Small intestine (tissue), 7 donors: Measurements from ENCODE around the gene PALM3. TPM values are rescaled to one million over a fixed set of nuclear protein-coding genes. Genes with fewer than 3 reads are reported as not detected.

Experiments used
- DNase-seq, 2 donors: peaks; one replicate each; pipeline versions ENCODE4 v3.0.0 to v3.0.0-alpha.2; 2013
- FAIRE-seq: peaks from 2 replicates; lab custom pipeline; 2012; peaks lifted over from hg19 to GRCh38; lab: Jason Lieb, UNC
- H3K27ac ChIP-seq, 3 donors: one replicate each; pipeline ENCODE4 v1.5.1; 2013; ENCODE audit warnings: low read length in 2 of 3, mild to moderate bottlenecking in 2 of 3, control low read depth in 1 of 3, inconsistent platforms in 1 of 3, low read depth in 1 of 3, moderate library complexity in 1 of 3
- H3K27me3 ChIP-seq, 3 donors: one replicate each; pipeline ENCODE4 v1.6.1; 2013; ENCODE audit warnings: low read length in 3 of 3, inconsistent platforms in 1 of 3; ENCODE audit not compliant: control insufficient read depth in 3 of 3, insufficient read depth in 3 of 3
- H3K36me3 ChIP-seq, 3 donors: one replicate each; pipeline ENCODE4 v1.6.1; 2013; ENCODE audit warnings: low read length in 3 of 3, inconsistent platforms in 1 of 3, low read depth in 1 of 3, mild to moderate bottlenecking in 1 of 3, moderate library complexity in 1 of 3; ENCODE audit not compliant: control insufficient read depth in 3 of 3, insufficient read depth in 2 of 3
- H3K4me1 ChIP-seq, 3 donors: one replicate each; pipeline ENCODE4 v1.6.1; 2013; ENCODE audit warnings: low read length in 2 of 3, inconsistent platforms in 1 of 3, low read depth in 1 of 3, mild to moderate bottlenecking in 1 of 3, moderate library complexity in 1 of 3; ENCODE audit not compliant: control insufficient read depth in 3 of 3, insufficient read depth in 2 of 3
- H3K4me3 ChIP-seq, 3 donors: one replicate each; pipeline ENCODE4 v1.5.1; 2013; ENCODE audit warnings: low read length in 3 of 3, control low read depth in 1 of 3, inconsistent platforms in 1 of 3, low read depth in 1 of 3, mild to moderate bottlenecking in 1 of 3, moderate library complexity in 1 of 3
- H3K9me3 ChIP-seq, 2 donors: one replicate each; pipeline ENCODE4 v1.6.1; 2013; ENCODE audit warnings: low read depth in 1 of 2, low read length in 1 of 2; ENCODE audit not compliant: control insufficient read depth in 2 of 2, insufficient read depth in 1 of 2
- WGBS, 3 donors: extraction: QIAGEN DNeasy Blood & Tissue Kit; methylation state at CpG; one replicate each; pipeline ENCODE4 v1.1.7; 2013; 5-methylcytosine and 5-hydroxymethylcytosine counted together
- polyA plus RNA-seq, 4 donors: library from polyadenylated mRNA; stranded (reverse) in 3 of 4; unstranded in 1 of 4; fragments of 200-250 nt in 3 of 4; fragments of 120-200 nt in 1 of 4; gene quantifications; one replicate each; pipeline versions ENCODE4 v1.2.1 to v1.2.3, GENCODE V29; 2013
- donor health status: healthy with polysubstance abuse.
- donor health status: control.
- donor health status: control.
- donor health status: Bipolar disorder and iron deficiency.
- donor health status: healthy.

The PALM3 gene
- polyA plus RNA-seq, 4 donors, result 1.6 to 28.2 (median 2.6) TPM

- 0 to 1% (median 1%) methylated on average over 44 to 51 of the region's 51 CpGs for WGBS, 3 donors
- no peaks in the 10 kb centered on the region for H3K27me3 ChIP-seq
- H3K4me1 ChIP-seq, result peaks cover 0 to 17% (median 0%) of the 10 kb centered on the region in 3 donors
- peak within 1 kb of the TSS; percentile 95 to 99 (median 98) for H3K27ac ChIP-seq
- H3K9me3 ChIP-seq, result no peaks in the 10 kb centered on the region
- H3K4me3 ChIP-seq, result peak within 1 kb of the TSS; percentile 63 to 94 (median 69)
- peak; percentile 89 to 91 for DNase-seq
- H3K36me3 ChIP-seq, result no peaks in the 10 kb centered on the region
- no peak for FAIRE-seq
Measured at GRCh38 chr19:14072535-14073260, 10.8 kb upstream of the PALM3 start, which contains the start of gene MISP3. TSS of gene MISP3 (plus strand) at chr19:14072786. CDS start at chr19:14073310, 524 bp downstream.

GRCh38 chr19:14070268-14071050 is 8.6 kb upstream of the PALM3 start:
- FAIRE-seq (no peak), DNase-seq (no peak)
- no peaks in the 10 kb centered on the region for H3K27me3 ChIP-seq
- peaks cover 0 to 15% (median 0%) of the 10 kb centered on the region in 3 donors for H3K4me1 ChIP-seq
- 94 to 96% (median 95%) methylated on average over 42 to 43 of the region's 43 CpGs for WGBS, 3 donors
- no peaks in the 10 kb centered on the region for H3K36me3 ChIP-seq
- H3K9me3 ChIP-seq, result no peaks in the 10 kb centered on the region
- H3K27ac ChIP-seq, result no peak overlapping the region
- H3K4me3 ChIP-seq, result no peak overlapping the region

GRCh38 chr19:14066134-14066533 is 4.3 kb upstream of the PALM3 start:
- H3K4me1 ChIP-seq, result peaks cover 0 to 12% (median 2%) of the 10 kb centered on the region in 3 donors
- FAIRE-seq, result no peak
- 63 to 76% (median 64%) methylated on average over 2 of the region's 2 CpGs for WGBS, 3 donors

GRCh38 chr19:14063105-14063504 is 1.2 kb upstream of the PALM3 start:
- no peaks in the 10 kb centered on the region for H3K9me3 ChIP-seq
- 78 to 80% (median 80%) methylated on average over 7 of the region's 7 CpGs for WGBS, 3 donors
- H3K4me1 ChIP-seq, result peaks cover 0 to 28% (median 2%) of the 10 kb centered on the region in 3 donors
- H3K27me3 ChIP-seq, result peaks cover 0 to 18% (median 6%) of the 10 kb centered on the region in 3 donors
- no peak overlapping the region for H3K4me3 ChIP-seq
- FAIRE-seq, result no peak
- no peaks in the 10 kb centered on the region for H3K36me3 ChIP-seq
- H3K27ac ChIP-seq, result no peak overlapping the region
- no peak for DNase-seq

More at GRCh38 chr19:14066134-14066533, 4.3 kb upstream of the PALM3 start:
- Histone ChIP-seq H3K27me3 (no peaks in the 10 kb centered on the region), H3K9me3 (no peaks in the 10 kb centered on the region), H3K4me3 (no peak overlapping the region), H3K27ac (no peak overlapping the region), H3K36me3 (no peaks in the 10 kb centered on the region)
- DNase-seq, result no peak

- H3K4me1 ChIP-seq, result peaks cover 0 to 31% (median 2%) of the 10 kb centered on the region in 3 donors
- H3K27ac ChIP-seq, result no peak overlapping the region
- H3K9me3 ChIP-seq, result no peaks in the 10 kb centered on the region
- no peaks in the 10 kb centered on the region for H3K36me3 ChIP-seq
- FAIRE-seq, result no peak
- WGBS, 3 donors, result 51 to 83% (median 65%) methylated on average over 5 of the region's 5 CpGs
- no peak for DNase-seq
- peaks cover 0 to 23% (median 6%) of the 10 kb centered on the region in 3 donors for H3K27me3 ChIP-seq
- H3K4me3 ChIP-seq, result no peak overlapping the region
Measured at GRCh38 chr19:14062558-14062855, 631 bp upstream of the PALM3 start.

GRCh38 chr19:14061081-14061749 is 661 bp downstream of the PALM3 start:
- H3K4me3 ChIP-seq, result peak overlapping the region in 1 of 3 donors; percentile 35
- peaks cover 0 to 31% (median 6%) of the 10 kb centered on the region in 3 donors for H3K27me3 ChIP-seq
- H3K27ac ChIP-seq, result peak overlapping the region in 1 of 3 donors; percentile 21
- peak; percentile 36 to 60 for DNase-seq
- WGBS, 3 donors, result 19 to 53% (median 26%) methylated on average over 9 of the region's 9 CpGs
- FAIRE-seq, result no peak
- H3K9me3 ChIP-seq, result no peaks in the 10 kb centered on the region
- H3K4me1 ChIP-seq, result peaks cover 0 to 31% (median 2%) of the 10 kb centered on the region in 3 donors
- H3K36me3 ChIP-seq, result no peaks in the 10 kb centered on the region

GRCh38 chr19:14059652-14060155 is 2.2 kb downstream of the PALM3 start:
- 20 to 44% (median 29%) methylated on average over 8 of the region's 8 CpGs for WGBS, 3 donors
- Histone ChIP-seq H3K9me3 (no peaks in the 10 kb centered on the region), H3K36me3 (no peaks in the 10 kb centered on the region), H3K4me3 (no peak overlapping the region), H3K4me1 (peaks cover 0 to 31% (median 2%) of the 10 kb centered on the region in 3 donors), H3K27me3 (peaks cover 0 to 35% (median 6%) of the 10 kb centered on the region in 3 donors), H3K27ac (peak overlapping the region in 1 of 3 donors; percentile 28)
- DNase-seq (peak; percentile 43 to 59), FAIRE-seq (no peak)

- Histone ChIP-seq H3K36me3 (no peaks in the 10 kb centered on the region), H3K27me3 (peaks cover 0 to 40% (median 6%) of the 10 kb centered on the region in 3 donors), H3K9me3 (no peaks in the 10 kb centered on the region), H3K4me1 (peaks cover 0 to 31% (median 2%) of the 10 kb centered on the region in 3 donors), H3K27ac (no peak overlapping the region), H3K4me3 (no peak overlapping the region)
- WGBS, 3 donors, result 17 to 30% (median 27%) methylated on average over 13 to 15 of the region's 15 CpGs
- no peak for FAIRE-seq
- no peak for DNase-seq
Measured at GRCh38 chr19:14059093-14059480, 2.8 kb downstream of the PALM3 start.
